IMR-90 (cell line): ENCODE results near the gene PALM3. TPM values are rescaled to one million over a fixed set of nuclear protein-coding genes. Genes with fewer than 3 reads are reported as not detected.

ENCODE experiments used
- ATAC-seq: fragments of 200-7000 bp; cut with Tn5 transposase; 2 replicates; pipeline ENCODE4 v1.9.1; 2020; ENCODE audit warnings: low read depth, mild to moderate bottlenecking, moderate library complexity
- BruUV-seq: library from RNA; stranded (reverse); fragments of 400-500 nt; replicated peaks from 2 replicates; lab custom pipeline; 2021; lab: Mats Ljungman, UMichigan
- CTCF ChIA-PET: fragments of 300-600 bp; formaldehyde crosslinking; extraction: SDS; loops from one replicate; lab custom pipeline; 2021; ENCODE audit warnings: antibody characterized with exemption; lab: Yijun Ruan, JAX
- POLR2A ChIA-PET: fragments of 300-600 bp; sonication (Branson Sonifier 250); formaldehyde crosslinking; loops from one replicate; lab custom pipeline; 2022; ENCODE audit warnings: antibody characterized with exemption; ENCODE audit not compliant: unreplicated experiment; lab: Charles Lee
- DNase-seq: peaks from one replicate; pipeline ENCODE4 v3.0.0; 2013
- H2AFZ ChIP-seq: replicated peaks from 2 replicates; pipeline ENCODE3; 2013; ENCODE audit warnings: low read length, mild to moderate bottlenecking; ENCODE audit not compliant: poor library complexity
- H2AK5ac ChIP-seq: 2 replicates; pipeline ENCODE4 v1.6.1; 2013; ENCODE audit warnings: low read depth, low read length, inconsistent platforms
- H2AK9ac ChIP-seq: replicated peaks from 2 replicates; pipeline ENCODE3; 2013; ENCODE audit warnings: mild to moderate bottlenecking, low read depth, low read length, moderate library complexity; ENCODE audit not compliant: poor library complexity
- H2BK120ac ChIP-seq: 2 replicates; pipeline ENCODE4 v1.6.1; 2013; ENCODE audit warnings: low read depth, low read length, inconsistent platforms
- H2BK15ac ChIP-seq: 3 replicates; pipeline ENCODE4 v1.6.1; 2013; ENCODE audit warnings: low read depth, low read length, inconsistent platforms
- H2BK20ac ChIP-seq: 2 replicates; pipeline ENCODE4 v1.6.1; 2013; ENCODE audit warnings: low read depth, mild to moderate bottlenecking, inconsistent platforms, low read length, moderate library complexity
- H2BK5ac ChIP-seq: 2 replicates; pipeline ENCODE4 v1.6.1; 2013; ENCODE audit warnings: mild to moderate bottlenecking, low read depth, low read length, inconsistent platforms; ENCODE audit not compliant: poor library complexity, severe bottlenecking
- H3K14ac ChIP-seq: replicated peaks from 2 replicates; pipeline ENCODE4 v1.6.1; 2013; ENCODE audit warnings: low read depth, low read length, inconsistent platforms
- H3K18ac ChIP-seq: 2 replicates; pipeline ENCODE4 v1.6.1; 2013; ENCODE audit warnings: low read depth, low read length, control low read depth
- H3K23ac ChIP-seq: 2 replicates; pipeline ENCODE4 v1.6.1; 2013; ENCODE audit warnings: low read depth, low read length, inconsistent platforms
- H3K27ac ChIP-seq: 2 replicates; pipeline ENCODE4 v1.5.1; 2013; ENCODE audit warnings: mild to moderate bottlenecking, control low read depth, low read length; ENCODE audit not compliant: insufficient read depth
- H3K27me3 ChIP-seq: 2 replicates; pipeline ENCODE4 v1.6.1; 2013; ENCODE audit warnings: low read length; ENCODE audit not compliant: control insufficient read depth, insufficient read depth
- H3K36me3 ChIP-seq: 2 replicates; pipeline ENCODE4 v1.6.1; 2013; ENCODE audit warnings: low read length, mixed read lengths; ENCODE audit not compliant: control insufficient read depth, insufficient read depth
- H3K4ac ChIP-seq: 2 replicates; pipeline ENCODE4 v1.6.1; 2013; ENCODE audit warnings: low read depth, low read length, inconsistent platforms
- H3K4me1 ChIP-seq: 2 replicates; pipeline ENCODE4 v1.6.1; 2013; ENCODE audit warnings: low read length, mixed read lengths; ENCODE audit not compliant: control insufficient read depth, insufficient read depth
- H3K4me2 ChIP-seq: 2 replicates; pipeline ENCODE4 v1.6.1; 2013; ENCODE audit warnings: low read depth, mild to moderate bottlenecking, control low read depth, low read length, moderate library complexity
- H3K4me3 ChIP-seq: 2 replicates; pipeline ENCODE4 v1.5.1; 2013; ENCODE audit warnings: low read depth, mild to moderate bottlenecking, control low read depth, low read length, moderate library complexity; ENCODE audit not compliant: insufficient read depth
- H3K56ac ChIP-seq: 2 replicates; pipeline ENCODE4 v1.6.1; 2013; ENCODE audit warnings: low read length, inconsistent platforms; ENCODE audit not compliant: insufficient read depth; ENCODE audit errors: extremely low read depth
- H3K79me1 ChIP-seq, 2 experiments: 2 replicates each; pipeline ENCODE4 v1.6.1; 2013; ENCODE audit warnings: low read length in 2 of 2, inconsistent platforms in 1 of 2, low read depth in 1 of 2
- H3K9ac ChIP-seq: 2 replicates; pipeline ENCODE4 v1.6.1; 2013; ENCODE audit warnings: low read depth, low read length, control low read depth
- H3K9me1 ChIP-seq: 2 replicates; pipeline ENCODE4 v1.6.1; 2013; ENCODE audit warnings: low read length, inconsistent platforms; ENCODE audit not compliant: insufficient read depth
- H3K9me3 ChIP-seq: 2 replicates; pipeline ENCODE4 v1.6.1; 2013; ENCODE audit warnings: low read length; ENCODE audit not compliant: control insufficient read depth, insufficient read depth
- H4K20me1 ChIP-seq: 2 replicates; pipeline ENCODE4 v1.6.1; 2013; ENCODE audit warnings: low read length, inconsistent platforms; ENCODE audit not compliant: insufficient read depth
- H4K5ac ChIP-seq: 2 replicates; pipeline ENCODE4 v1.6.1; 2013; ENCODE audit warnings: mild to moderate bottlenecking, low read depth, low read length, control low read depth
- H4K8ac ChIP-seq, 2 experiments: 2 replicates each; pipeline ENCODE4 v1.6.1; 2013; ENCODE audit warnings: low read depth in 2 of 2, low read length in 2 of 2, control low read depth in 1 of 2, inconsistent platforms in 1 of 2
- H4K91ac ChIP-seq: 2 replicates; pipeline ENCODE4 v1.6.1; 2013; ENCODE audit warnings: low read depth, low read length, inconsistent platforms; ENCODE audit not compliant: insufficient read depth
- BHLHE40 ChIP-seq: fragments of 150-350 bp; IDR thresholded peaks from 2 replicates; pipeline ENCODE4 v1.6.1; 2016; ENCODE audit warnings: mild to moderate bottlenecking, low read depth, low read length
- ELK1 ChIP-seq: fragments of 150-350 bp; IDR thresholded peaks from 2 replicates; pipeline ENCODE4 v1.6.1; 2016; ENCODE audit warnings: low read depth, mild to moderate bottlenecking, low read length, moderate library complexity, borderline replicate concordance
- FOS ChIP-seq: fragments of 150-350 bp; IDR thresholded peaks from 2 replicates; pipeline ENCODE4 v1.6.1; 2016; ENCODE audit warnings: low read depth, low read length
- NFE2L2 ChIP-seq: fragments of 150-350 bp; IDR thresholded peaks from 2 replicates; pipeline ENCODE4 v1.6.1; 2016; ENCODE audit warnings: low read depth, mild to moderate bottlenecking, low read length
- POLR2A ChIP-seq: IDR thresholded peaks from 2 replicates; pipeline ENCODE4 v1.6.1; 2012; ENCODE audit warnings: mild to moderate bottlenecking, low read depth, low read length
- RAD21 ChIP-seq: IDR thresholded peaks from 2 replicates; pipeline ENCODE4 v1.6.1; 2012; ENCODE audit warnings: low read length, improper control_type of control experiment
- RCOR1 ChIP-seq: IDR thresholded peaks from 2 replicates; pipeline ENCODE4 v1.6.1; 2012; ENCODE audit warnings: mild to moderate bottlenecking, low read length, improper control_type of control experiment; ENCODE audit not compliant: insufficient replicate concordance
- USF2 ChIP-seq: fragments of 150-350 bp; IDR thresholded peaks from 2 replicates; pipeline ENCODE4 v1.6.1; 2017; ENCODE audit warnings: mild to moderate bottlenecking, antibody characterized with exemption, low read length, low read depth
- WGBS, 2 experiments: methylation state at CpG; one replicate each; pipeline versions ENCODE4 v1.1.5 to v1.1.7; 2013; ENCODE audit warnings: missing lambda C conversion rate in 2 of 2; ENCODE audit not compliant: insufficient read length in 1 of 2; ENCODE audit errors: extremely low coverage in 2 of 2; 5-methylcytosine and 5-hydroxymethylcytosine counted together
- dilution Hi-C: fragments of 300-500 bp; cut with HindIII; formaldehyde crosslinking; loops from one replicate; pipeline ENCODE4 v1.14.3; 2018; ENCODE audit warnings: low sequenced_read_pairs; ENCODE audit not compliant: unreplicated experiment
- in situ Hi-C: fragments of 300-500 bp; cut with MboI; formaldehyde crosslinking; loops from 3 replicates; pipeline ENCODE4 v1.14.3; 2019; ENCODE audit warnings: low sequenced_read_pairs, inconsistent platforms, mixed read lengths
- intact Hi-C: fragments of 100-400 bp; cut with micrococcal nuclease; formaldehyde crosslinking; loops from 2 replicates; pipeline ENCODE4 v1.10.0; 2022
- polyA plus RNA-seq, 3 experiments: library from polyadenylated mRNA; depleted of rRNA; stranded (reverse); fragments of >200 nt; gene quantifications; 2 replicates each; pipeline ENCODE4 v1.2.3, GENCODE V29; 2012; ENCODE audit warnings: low replicate concordance in 1 of 3
- total RNA-seq: library from RNA; depleted of rRNA; stranded (reverse); fragments of >200 nt; gene quantifications from 2 replicates; pipeline ENCODE4 v1.2.3, GENCODE V29; 2012

PALM3 gene
- total and polyA plus RNA-seq, 2 of the 4 experiments (the other 2 are of a cell fraction), result 0.18 to 0.84 TPM

GRCh38 chr19:14091813-14092462 lies 30.1 kb upstream of the PALM3 start:
- no peak overlapping the region for H2BK20ac ChIP-seq
- ChIA-PET CTCF (no interaction called here), POLR2A (no interaction called here)
- no peak overlapping the region for H4K5ac ChIP-seq
- peak overlapping the region; percentile 4 for H2AFZ ChIP-seq
- peak overlapping the region; percentile 24 to 45; a peak in 2 of 4 replicates for H4K8ac ChIP-seq
- no peak overlapping the region for H3K23ac ChIP-seq
- H2AK9ac ChIP-seq, result no peak overlapping the region
- no peak overlapping the region for H3K27ac ChIP-seq
- intact Hi-C loops (loop anchor here (2.0 kb wide), 1 partner anchor 45 kb away; the partner anchor contains the start of gene ASF1B), dilution Hi-C loops (no loop called here), in situ Hi-C loops (loop anchor here (25.0 kb wide), 1 partner anchor 330 kb away; the partner anchor contains the start of genes C19orf53 and MRI1)
- H2BK5ac ChIP-seq, result no peak overlapping the region
- peaks cover 0 to 6% of the 10 kb centered on the region in 2 experiments; a peak in 2 of 4 replicates for H3K79me1 ChIP-seq
- no peak overlapping the region for H3K56ac ChIP-seq
- no peak for ATAC-seq
- no CpG with 5 or more reads among the region's 15 CpGs for WGBS, 2 experiments
- no peaks in the 10 kb centered on the region for H3K27me3 ChIP-seq
- H2AK5ac ChIP-seq, result 0 out of 2 replicates have a peak overlapping the region, but pooled peaks have one; percentile 48
- peak overlapping the region; percentile 78 for H3K9ac ChIP-seq
- no peaks in the 10 kb centered on the region for H3K9me1 ChIP-seq
- H3K4me3 ChIP-seq, result peak overlapping the region; percentile 80; the same call in 1 of the 2 replicates
- H3K18ac ChIP-seq, result no peak overlapping the region
- BruUV-seq, result TSS peak; percentile 91
- H3K4ac ChIP-seq, result no peak overlapping the region
- H2BK120ac ChIP-seq, result no peak overlapping the region
- no peak overlapping the region for H4K91ac ChIP-seq
- H2BK15ac ChIP-seq, result no peak overlapping the region
- no peak for TF ChIP-seq POLR2A
- TF ChIP-seq RAD21, result no peak
- no peak for TF ChIP-seq ELK1
- TF ChIP-seq BHLHE40, result no peak
- no peak for TF ChIP-seq RCOR1
- no peak for TF ChIP-seq NFE2L2
- no peak for TF ChIP-seq USF2
- no peak for TF ChIP-seq FOS
- DNase-seq, result no peak
- H3K14ac ChIP-seq, result no peak overlapping the region
- peak overlapping the region; percentile 97 for H3K4me2 ChIP-seq
- H3K4me1 ChIP-seq, result no peaks in the 10 kb centered on the region
- H4K20me1 ChIP-seq, result peaks cover 7% of the 10 kb centered on the region
- H3K9me3 ChIP-seq, result peaks cover 8% of the 10 kb centered on the region
- H3K36me3 ChIP-seq, result peaks cover 19% of the 10 kb centered on the region
